ENCODE results near the gene FAM171A2. TPM values are rescaled to one million over a fixed set of nuclear protein-coding genes. Genes with fewer than 3 reads are reported as not detected.
A peak's percentile ranks its signal among the peaks of the same experiment; 100 is the strongest.

The FAM171A2 gene
- total RNA-seq, 1 donor from 2014 or later: 18.1 TPM

- H3K27me3 Mint-ChIP-seq (ENCODE audit: insufficient read depth, low read depth): peaks cover 31% of the 10 kb centered on the region
- H3K27ac Mint-ChIP-seq: no peak overlapping the region
- H3K4me3 Mint-ChIP-seq: peak overlapping the region; percentile 74
- no peak overlapping the region for H2AFZ ChIP-seq (replicated peaks)
- no peak overlapping the region for H3K4me2 ChIP-seq
- no peak overlapping the region for H3K4me3 ChIP-seq
- peaks cover 8% of the 10 kb centered on the region for H3K4me1 ChIP-seq
- H3K9ac ChIP-seq: no peak overlapping the region
- H3K27me3 ChIP-seq: peaks cover 50% of the 10 kb centered on the region
- peaks cover 10% of the 10 kb centered on the region for H4K20me1 ChIP-seq (ENCODE audit: low read depth)
- TF ChIP-seq EZH2 (IDR thresholded peaks at IDR 0.05) (no peak), CTCF (IDR thresholded peaks at IDR 0.05) (no peak), EZH2phosphoT487 (IDR thresholded peaks at IDR 0.05) (no peak)
- H3K9me3 ChIP-seq (ENCODE audit: low read depth): no peaks in the 10 kb centered on the region
- H3K79me2 ChIP-seq (ENCODE audit: low read depth): peaks cover 3% of the 10 kb centered on the region
- H3K36me3 ChIP-seq: no peaks in the 10 kb centered on the region
- no peaks in the 10 kb centered on the region for H3K9me3 Mint-ChIP-seq
- H3K27ac ChIP-seq: no peak overlapping the region
- peaks cover 10% of the 10 kb centered on the region for H3K4me1 Mint-ChIP-seq
- peaks cover 17% of the 10 kb centered on the region for H3F3A ChIP-seq (ENCODE audit: low read depth)
- H3K36me3 Mint-ChIP-seq: peaks cover 4% of the 10 kb centered on the region
- DNase-seq (ENCODE audit: low spot score): no peak
Measured at GRCh38 chr17:44317545-44317944, 46.1 kb downstream of the FAM171A2 start.

DNA sequence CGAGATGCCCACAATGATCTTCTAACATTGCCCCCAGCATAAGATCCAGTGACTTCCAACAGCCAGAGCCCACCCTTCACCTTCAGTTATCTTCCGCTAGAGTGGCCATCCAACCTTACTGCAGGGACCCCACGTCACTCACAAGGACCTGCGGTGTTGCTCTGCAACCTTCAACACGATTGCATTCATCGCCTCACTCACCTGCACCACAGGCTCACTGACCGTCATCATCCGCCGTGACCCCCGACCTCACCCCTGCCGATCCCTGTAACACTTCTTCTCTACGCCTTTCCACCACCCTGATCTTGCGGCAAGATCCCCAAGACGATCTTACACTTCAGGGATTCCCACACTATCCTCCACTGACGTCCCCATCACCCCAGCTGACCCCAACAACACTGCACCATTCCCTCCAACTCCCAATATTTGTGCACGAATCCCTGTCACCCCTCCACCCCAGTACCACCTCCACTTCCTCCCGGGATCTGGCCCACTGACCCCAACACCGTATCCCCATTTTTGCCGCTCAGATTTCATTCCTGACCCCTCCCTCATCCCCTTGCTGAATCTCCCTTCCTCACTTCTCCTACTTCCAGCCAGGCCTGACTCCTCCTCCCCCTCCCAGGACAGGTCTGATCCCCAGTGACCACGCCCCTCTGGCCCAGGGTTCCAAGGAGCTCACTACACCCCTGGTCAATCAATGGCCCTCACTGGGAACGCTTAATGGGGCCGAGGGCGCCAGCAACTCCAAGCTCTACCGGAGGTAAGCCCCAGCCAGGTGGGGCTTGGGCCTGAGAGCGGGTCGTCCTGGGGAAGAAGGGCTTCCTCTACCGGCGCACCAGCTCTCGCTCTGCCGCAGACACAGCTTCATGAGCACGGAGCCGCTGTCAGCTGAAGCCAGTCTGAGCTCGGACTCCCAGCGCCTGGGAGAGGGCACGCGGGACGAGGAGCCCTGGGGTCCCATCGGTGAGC, 47.6 kb downstream of the FAM171A2 start:
- H3K27me3 Mint-ChIP-seq (ENCODE audit: insufficient read depth, low read depth): peaks cover 43% of the 10 kb centered on the region
- peaks cover 61% of the 10 kb centered on the region for H3K27me3 ChIP-seq
- H3K36me3 ChIP-seq: no peaks in the 10 kb centered on the region
- H3K9me3 ChIP-seq (ENCODE audit: low read depth): no peaks in the 10 kb centered on the region
- H3F3A ChIP-seq (ENCODE audit: low read depth): peaks cover 17% of the 10 kb centered on the region
- H3K9me3 Mint-ChIP-seq: no peaks in the 10 kb centered on the region
- peak overlapping the region; percentile 86 for H3K4me2 ChIP-seq
- no peak overlapping the region for H3K27ac ChIP-seq
- no peak overlapping the region for H3K27ac Mint-ChIP-seq
- peak overlapping the region; percentile 44 for H2AFZ ChIP-seq (replicated peaks)
- H4K20me1 ChIP-seq (ENCODE audit: low read depth): peaks cover 10% of the 10 kb centered on the region
- peaks cover 8% of the 10 kb centered on the region for H3K4me1 ChIP-seq
- H3K79me2 ChIP-seq (ENCODE audit: low read depth): no peaks in the 10 kb centered on the region
- TF ChIP-seq EZH2phosphoT487 (IDR thresholded peaks at IDR 0.05) (no peak), EZH2 (IDR thresholded peaks at IDR 0.05) (peak; percentile 61)
- H3K4me1 Mint-ChIP-seq: peaks cover 10% of the 10 kb centered on the region
- DNase-seq (ENCODE audit: low spot score): peak; percentile 92
- no peak overlapping the region for H3K9ac ChIP-seq
- H3K4me3 ChIP-seq: peak overlapping the region; percentile 53
- H3K4me3 Mint-ChIP-seq: peak overlapping the region; percentile 75
- peaks cover 4% of the 10 kb centered on the region for H3K36me3 Mint-ChIP-seq

DNA sequence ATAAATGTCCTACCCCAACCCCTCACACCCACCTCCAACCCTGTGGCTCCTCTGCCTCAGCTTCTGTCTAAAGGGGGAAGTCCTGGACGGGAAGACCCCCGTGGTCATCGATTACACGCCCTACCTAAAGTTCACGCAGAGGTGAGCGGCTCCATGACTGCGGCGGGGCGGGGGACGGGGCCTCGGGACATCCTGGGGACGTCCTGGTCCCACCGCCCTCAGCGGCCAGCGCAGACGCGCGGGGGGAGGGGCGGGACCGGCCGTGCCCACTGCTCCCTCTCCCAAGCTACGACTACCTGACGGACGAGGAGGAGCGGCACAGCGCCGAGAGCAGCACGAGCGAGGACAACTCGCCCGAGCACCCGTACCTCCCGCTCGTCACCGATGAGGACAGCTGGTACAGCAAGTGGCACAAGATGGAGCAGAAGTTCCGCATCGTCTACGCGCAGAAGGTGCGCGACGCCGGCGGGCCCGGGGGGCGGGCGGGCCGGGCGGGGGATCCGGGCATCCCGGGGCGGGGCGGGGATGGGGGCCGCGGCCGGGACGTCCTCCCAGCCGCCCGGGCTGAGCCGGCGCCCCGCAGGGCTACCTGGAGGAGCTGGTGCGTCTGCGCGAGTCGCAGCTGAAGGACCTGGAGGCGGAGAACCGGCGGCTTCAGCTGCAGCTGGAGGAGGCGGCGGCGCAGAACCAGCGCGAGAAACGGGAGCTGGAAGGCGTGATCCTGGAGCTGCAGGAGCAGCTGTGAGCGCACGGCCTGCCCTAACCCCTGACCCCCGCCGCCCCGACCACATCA, 48.6 kb downstream of the FAM171A2 start:
- Mint-ChIP-seq H3K4me1 (peaks cover 12% of the 10 kb centered on the region), H3K4me3 (peak overlapping the region; percentile 75), H3K9me3 (no peaks in the 10 kb centered on the region), H3K27me3 (ENCODE audit: insufficient read depth, low read depth) (peaks cover 46% of the 10 kb centered on the region), H3K27ac (no peak overlapping the region), H3K36me3 (peaks cover 4% of the 10 kb centered on the region)
- Histone ChIP-seq H3K27ac (no peak overlapping the region), H3K36me3 (no peaks in the 10 kb centered on the region), H3K9me3 (ENCODE audit: low read depth) (no peaks in the 10 kb centered on the region), H3K4me3 (peak overlapping the region; percentile 53), H3K79me2 (ENCODE audit: low read depth) (no peaks in the 10 kb centered on the region), H3K27me3 (peaks cover 68% of the 10 kb centered on the region), H3K9ac (no peak overlapping the region), H4K20me1 (ENCODE audit: low read depth) (peaks cover 15% of the 10 kb centered on the region), H3F3A (ENCODE audit: low read depth) (peaks cover 17% of the 10 kb centered on the region), H2AFZ (replicated peaks) (peak overlapping the region; percentile 31), H3K4me2 (peak overlapping the region; percentile 86), H3K4me1 (peaks cover 8% of the 10 kb centered on the region)
- peak; percentile 84 for DNase-seq (ENCODE audit: low spot score)
- TF ChIP-seq EZH2phosphoT487 (IDR thresholded peaks at IDR 0.05): peak; percentile 59
- peak; percentile 28 for TF ChIP-seq EZH2 (IDR thresholded peaks at IDR 0.05)
- TF ChIP-seq CTCF (IDR thresholded peaks at IDR 0.05): no peak
